ENCODE measurements around the gene KCNH6.

DNA sequence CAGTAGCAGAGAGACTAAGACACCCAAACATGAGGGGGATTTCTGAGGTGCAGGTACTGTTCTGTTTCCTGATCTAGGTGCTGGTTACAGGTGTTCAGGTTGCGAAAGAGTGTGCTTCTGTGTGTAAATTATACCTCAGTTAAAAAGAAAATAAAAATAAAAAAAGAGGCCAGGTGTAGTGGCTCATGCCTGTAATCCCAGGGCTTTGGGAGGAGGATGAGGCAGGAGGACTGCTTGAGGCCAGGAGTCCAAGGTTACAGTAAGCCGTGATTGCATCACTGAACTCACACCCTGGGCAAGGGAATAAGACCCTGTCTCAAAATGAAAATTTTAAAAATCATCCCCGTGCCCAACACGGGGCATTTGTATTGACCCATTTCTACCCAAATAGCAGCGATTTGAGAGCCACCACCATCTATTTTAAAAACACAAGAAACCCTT lies 23.9 kb downstream of the KCNH6 start:
- no peak for TF ChIP-seq POLR2A (IDR thresholded peaks at IDR 0.05; ENCODE audit: low read depth)
- TF ChIP-seq, protein P1, sequence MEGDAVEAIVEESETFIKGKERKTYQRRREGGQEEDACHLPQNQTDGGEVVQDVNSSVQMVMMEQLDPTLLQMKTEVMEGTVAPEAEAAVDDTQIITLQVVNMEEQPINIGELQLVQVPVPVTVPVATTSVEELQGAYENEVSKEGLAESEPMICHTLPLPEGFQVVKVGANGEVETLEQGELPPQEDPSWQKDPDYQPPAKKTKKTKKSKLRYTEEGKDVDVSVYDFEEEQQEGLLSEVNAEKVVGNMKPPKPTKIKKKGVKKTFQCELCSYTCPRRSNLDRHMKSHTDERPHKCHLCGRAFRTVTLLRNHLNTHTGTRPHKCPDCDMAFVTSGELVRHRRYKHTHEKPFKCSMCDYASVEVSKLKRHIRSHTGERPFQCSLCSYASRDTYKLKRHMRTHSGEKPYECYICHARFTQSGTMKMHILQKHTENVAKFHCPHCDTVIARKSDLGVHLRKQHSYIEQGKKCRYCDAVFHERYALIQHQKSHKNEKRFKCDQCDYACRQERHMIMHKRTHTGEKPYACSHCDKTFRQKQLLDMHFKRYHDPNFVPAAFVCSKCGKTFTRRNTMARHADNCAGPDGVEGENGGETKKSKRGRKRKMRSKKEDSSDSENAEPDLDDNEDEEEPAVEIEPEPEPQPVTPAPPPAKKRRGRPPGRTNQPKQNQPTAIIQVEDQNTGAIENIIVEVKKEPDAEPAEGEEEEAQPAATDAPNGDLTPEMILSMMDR (IDR thresholded peaks at IDR 0.05), result no peak
- no peak for TF ChIP-seq POLR2AphosphoS5 (IDR thresholded peaks at IDR 0.05)

Data from esophagus muscularis mucosa (tissue), 3 donors.